Motor neuron (in vitro differentiated cells): ENCODE data around the gene ZMPSTE24. TPM values are rescaled to one million over a fixed set of nuclear protein-coding genes. Genes with fewer than 3 reads are reported as not detected.

Experiments used
- ATAC-seq, 8 experiments: fragments of 200-7000 bp; cut with Tn5 transposase; replicated peaks in 6 of 8; 2 replicates each; pipeline ENCODE4 v1.8.0; 2021; ENCODE audit warnings: mild to moderate bottlenecking in 8 of 8, moderate library complexity in 8 of 8
- H3K27ac ChIP-seq, 2 donors: fragments of 250-450 bp; sonication (Bioruptor Pico); 2 replicates each; pipeline ENCODE4 v1.9.0; 2021; ENCODE audit warnings: antibody characterized with exemption in 2 of 2, mild to moderate bottlenecking in 2 of 2, moderate library complexity in 1 of 2
- H3K4me1 ChIP-seq, 2 donors: fragments of 250-450 bp; sonication (Bioruptor Pico); replicated peaks in 1 of 2; 2 replicates each; pipeline ENCODE4 v1.6.1; 2021; ENCODE audit warnings: antibody characterized with exemption in 2 of 2, mild to moderate bottlenecking in 2 of 2, moderate library complexity in 1 of 2
- H3K4me3 ChIP-seq, 5 donors: fragments of 250-450 bp; sonication (Bioruptor Pico); 2 replicates each; pipeline ENCODE4 v1.9.0; 2021; ENCODE audit warnings: antibody characterized with exemption in 5 of 5, mild to moderate bottlenecking in 5 of 5, moderate library complexity in 4 of 5
- WGBS, 10 experiments: fragments of 450-650 bp; shearing (Covaris generic); methylation state at CpG; one replicate each; pipeline ENCODE4 v1.0.0; 2022; 5-methylcytosine and 5-hydroxymethylcytosine counted together
- in situ Hi-C, 9 experiments: fragments of 400-800 bp; cut with MboI; loops; one replicate each; pipeline ENCODE4 v1.15.0; 2021; ENCODE audit warnings: low sequenced_read_pairs in 9 of 9, low pct_unique_long_range_greater_than_20kb in 2 of 9; ENCODE audit not compliant: unreplicated experiment in 9 of 9
- total RNA-seq, 8 experiments: library from RNA; unstranded; fragments of 300-600 nt; gene quantifications; 2 replicates each; pipeline versions ENCODE4 v1.2.3 to v1.2.4, GENCODE V29; 2022

Gene ZMPSTE24
- total RNA-seq, 8 experiments from 2014 or later: 20.6 to 58.0 (median 40.7) TPM

DNA sequence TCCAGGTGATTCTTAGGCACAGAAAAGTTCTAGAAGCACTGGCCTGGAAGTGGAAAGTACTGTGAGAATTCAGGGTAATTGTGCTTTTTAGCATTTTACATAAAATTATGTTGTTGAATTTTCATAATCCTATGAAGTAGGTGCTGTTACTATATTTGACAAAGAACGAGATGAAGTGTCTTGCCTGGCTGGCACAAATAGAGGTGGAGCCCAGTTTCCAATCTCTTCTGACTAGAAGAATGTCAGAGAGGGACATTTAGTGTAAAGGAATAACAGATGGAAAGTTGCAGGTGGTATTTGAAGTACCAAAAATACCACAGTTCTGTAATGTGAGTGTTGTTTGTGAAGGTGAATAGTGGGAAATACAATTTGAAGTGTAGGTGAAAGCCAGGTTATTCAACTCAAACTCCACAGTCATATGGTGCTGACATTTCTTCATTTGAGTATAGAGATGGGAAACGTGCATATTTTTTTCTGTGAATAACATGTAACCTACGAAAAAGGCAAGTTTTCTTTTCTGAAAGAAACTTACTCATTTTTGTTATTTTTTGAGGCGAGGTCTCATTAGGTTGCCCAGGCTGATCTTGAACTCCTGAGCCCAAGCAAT lies 13.8 kb upstream of the ZMPSTE24 start:
- in situ Hi-C loops: no loop called here
- no peaks in the 10 kb centered on the region for H3K4me1 ChIP-seq
- no peak overlapping the region for H3K4me3 ChIP-seq
- ATAC-seq: no peak
- H3K27ac ChIP-seq: no peak overlapping the region
- 40 to 100% (median 70%) methylated on average over 1 to 4 of the region's 4 CpGs; no CpG with 5 or more reads in 3 of the 10 experiments for WGBS, 10 experiments

DNA sequence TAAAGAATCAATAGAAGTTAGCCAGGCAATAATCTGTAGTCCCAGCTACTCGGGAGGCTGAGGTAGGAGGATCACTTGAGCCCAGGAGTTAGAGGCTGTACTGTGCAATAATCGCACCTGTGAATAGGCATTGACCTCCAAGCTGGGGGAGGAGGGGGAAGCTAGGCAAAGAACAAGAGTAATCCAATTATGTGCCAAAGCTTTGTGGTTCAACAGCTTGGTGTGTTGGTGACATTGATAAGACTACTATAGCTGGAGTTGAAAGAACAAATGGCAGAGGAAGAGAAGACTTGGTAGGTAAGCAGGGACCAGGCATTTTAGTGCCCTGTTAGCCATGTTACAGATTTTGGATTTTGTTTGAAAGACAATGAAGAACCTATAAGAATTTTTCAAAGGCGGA lies 12.3 kb upstream of the ZMPSTE24 start:
- Histone ChIP-seq H3K27ac (no peak overlapping the region), H3K4me3 (no peak overlapping the region), H3K4me1 (no peaks in the 10 kb centered on the region)
- ATAC-seq: no peak
- 17 to 100% (median 81%) methylated on average over 1 to 3 of the region's 3 CpGs; no CpG with 5 or more reads in 1 of the 10 experiments for WGBS, 10 experiments
- in situ Hi-C loops: no loop called here

DNA sequence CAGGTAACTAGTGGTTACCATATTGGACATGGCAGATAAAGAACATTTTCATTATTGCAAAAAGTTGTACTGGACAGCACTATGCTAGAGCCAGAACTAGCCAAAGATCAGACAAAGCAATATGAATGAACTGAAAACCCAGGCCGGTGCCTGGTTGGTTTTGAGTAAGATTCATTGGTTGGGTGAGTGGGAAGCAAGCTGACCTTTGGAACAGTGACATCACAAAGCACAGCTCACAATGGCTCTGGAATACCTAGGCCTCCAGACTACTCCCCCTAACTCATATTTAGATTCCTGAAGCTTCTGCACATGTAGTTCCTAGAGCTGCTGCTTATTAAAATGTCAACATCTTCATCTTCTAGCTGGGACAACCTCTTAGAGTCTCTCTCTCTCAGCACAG lies 10.4 kb upstream of the ZMPSTE24 start, which contains the start of gene TMCO2:
TSS of gene TMCO2 (plus strand) at position 283 of the 400 bp plus-strand sequence. CDS start at position 340, 57 bp downstream.
- 67 to 100% (median 82%) methylated on average over 1 of the region's 1 CpG; no CpG with 5 or more reads in 4 of the 10 experiments for WGBS, 10 experiments
- in situ Hi-C loops: no loop called here
- no peak for ATAC-seq

DNA sequence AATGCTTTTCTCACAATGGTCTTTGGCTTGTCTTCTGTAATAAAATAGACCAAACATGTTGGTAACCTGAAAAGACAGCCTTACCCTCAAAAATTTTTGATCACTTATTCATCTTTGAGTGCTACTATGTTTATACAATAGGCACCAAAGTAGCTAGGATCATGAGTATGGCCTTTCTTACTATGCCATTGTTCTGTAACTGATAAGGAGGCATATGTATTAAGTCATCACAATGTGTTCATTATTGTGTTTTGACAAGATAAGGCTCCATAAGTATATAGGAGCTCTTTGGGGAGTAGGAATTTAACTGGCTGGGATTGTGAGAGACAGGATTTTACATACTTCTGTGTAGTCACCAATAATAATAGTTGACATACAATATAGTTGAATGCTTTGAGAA lies 9.6 kb upstream of the ZMPSTE24 start:
- no peak overlapping the region for H3K27ac ChIP-seq
- in situ Hi-C loops: no loop called here
- H3K4me3 ChIP-seq: no peak overlapping the region
- ATAC-seq: no peak
- H3K4me1 ChIP-seq: no peaks in the 10 kb centered on the region

More for the DNA sequence above, 10.4 kb upstream of the ZMPSTE24 start, which contains the start of gene TMCO2:
- no peak within 1 kb of the TSS for H3K4me3 ChIP-seq
- H3K4me1 ChIP-seq: no peaks in the 10 kb centered on the region
- no peak within 1 kb of the TSS for H3K27ac ChIP-seq

DNA sequence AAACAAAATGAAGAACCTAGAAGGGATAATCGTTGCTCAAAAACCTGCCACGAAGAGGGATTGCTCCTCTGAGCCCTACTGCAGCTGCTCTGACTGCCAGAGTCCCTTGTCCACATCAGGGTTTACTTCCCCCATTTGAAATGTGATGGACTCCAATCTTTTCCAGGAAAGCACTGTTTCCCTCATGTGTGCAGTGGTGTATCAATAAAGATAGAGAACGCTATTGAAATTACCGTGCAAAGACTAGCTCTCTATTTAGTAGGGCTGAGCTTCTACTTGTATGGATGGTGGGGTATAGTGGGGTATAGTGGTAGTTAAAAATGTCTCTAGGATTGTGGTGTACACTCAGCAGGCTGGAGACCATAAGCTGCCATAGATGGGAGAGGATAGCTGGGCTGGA lies 6.6 kb upstream of the ZMPSTE24 start:
- 67 to 100% (median 82%) methylated on average over 1 to 4 of the region's 4 CpGs; no CpG with 5 or more reads in 2 of the 10 experiments for WGBS, 10 experiments

DNA sequence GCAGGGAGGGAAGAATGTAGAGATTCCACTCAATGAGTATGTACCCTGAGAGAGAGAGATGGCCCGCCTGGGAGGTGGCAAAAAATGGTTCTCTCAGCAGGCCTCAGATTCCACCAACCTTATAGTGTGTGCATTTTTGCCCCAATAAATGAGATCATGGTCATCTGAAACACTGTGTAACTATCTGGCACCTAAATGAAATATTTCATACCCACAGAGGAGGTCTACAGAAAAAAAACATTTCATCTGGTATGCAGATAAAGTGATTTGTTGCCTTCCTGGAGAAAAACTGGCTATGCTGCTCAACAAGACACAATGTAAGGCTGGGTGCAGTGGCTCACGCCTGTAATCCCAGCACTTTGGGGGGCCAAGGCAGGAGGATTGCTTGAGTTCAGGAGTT lies 5.4 kb upstream of the ZMPSTE24 start:
- in situ Hi-C loops: no loop called here
- Histone ChIP-seq H3K27ac (no peak overlapping the region), H3K4me3 (no peak overlapping the region), H3K4me1 (peaks cover 5 to 7% of the 10 kb centered on the region in 2 donors)
- 60 to 100% (median 80%) methylated on average over 1 to 2 of the region's 2 CpGs; no CpG with 5 or more reads in 2 of the 10 experiments for WGBS, 10 experiments
- ATAC-seq: no peak

More for the DNA sequence above, 6.6 kb upstream of the ZMPSTE24 start:
- H3K4me3 ChIP-seq: no peak overlapping the region
- in situ Hi-C loops: no loop called here
- H3K4me1 ChIP-seq: peaks cover under 1 to 3% of the 10 kb centered on the region in 2 donors
- no peak overlapping the region for H3K27ac ChIP-seq
- no peak for ATAC-seq

DNA sequence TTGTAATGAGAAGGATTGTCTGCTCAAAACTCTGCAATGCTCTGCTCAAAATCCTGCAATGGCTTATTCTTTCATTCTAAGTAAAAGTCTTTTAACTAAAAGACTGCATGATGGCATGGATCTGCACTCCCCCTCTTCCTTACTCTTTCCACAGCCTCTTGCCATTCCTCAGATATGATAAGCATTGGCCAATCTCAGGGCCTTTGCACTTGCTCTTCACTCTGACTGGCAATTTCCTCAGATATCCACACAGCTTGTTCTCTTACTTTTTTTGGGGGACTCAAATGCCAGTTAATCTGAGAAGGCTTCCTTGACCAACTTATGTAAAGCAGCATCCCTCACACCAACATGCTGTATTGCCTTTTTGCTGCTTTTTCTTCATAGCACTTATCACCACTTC lies 2.8 kb upstream of the ZMPSTE24 start:
- ATAC-seq: no peak
- H3K4me1 ChIP-seq: peaks cover 12 to 13% of the 10 kb centered on the region in 2 donors
- no peak overlapping the region for H3K27ac ChIP-seq
- in situ Hi-C loops: no loop called here
- H3K4me3 ChIP-seq: no peak overlapping the region

DNA sequence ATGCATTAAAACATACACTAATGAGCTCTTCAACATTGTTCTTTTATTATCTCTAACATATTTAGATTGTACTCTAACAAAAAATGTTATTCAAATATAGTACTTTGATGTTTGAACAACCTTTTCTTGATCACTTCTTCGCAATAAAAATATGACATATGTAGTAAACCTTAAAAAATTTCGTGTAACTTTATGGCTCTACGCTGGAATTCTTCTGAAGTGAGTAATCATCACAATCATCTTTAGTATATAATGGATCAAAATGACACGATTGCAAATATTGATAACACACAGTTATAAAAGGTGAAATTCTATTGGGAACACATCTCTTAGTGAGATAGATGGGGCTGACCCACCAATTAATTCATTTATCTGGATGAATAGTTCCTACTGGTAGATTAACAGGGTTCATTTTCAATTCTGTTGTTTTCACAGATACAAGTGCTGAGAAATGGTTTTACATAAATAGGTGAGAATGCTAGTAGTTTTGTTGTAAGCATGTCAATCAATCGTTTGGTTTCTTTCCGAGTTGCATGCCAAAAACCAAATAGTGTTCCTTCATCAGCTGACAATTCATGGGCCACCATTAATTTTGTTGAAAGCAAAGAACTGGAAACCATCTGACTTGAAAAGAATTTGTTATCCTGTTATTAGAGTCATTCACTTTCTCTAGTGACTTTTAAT lies 1.5 kb upstream of the ZMPSTE24 start:
- Histone ChIP-seq H3K27ac (no peak overlapping the region), H3K4me3 (peak overlapping the region; percentile 78 to 94 (median 81)), H3K4me1 (peaks cover 12 to 13% of the 10 kb centered on the region in 2 donors)
- in situ Hi-C loops: no loop called here
- ATAC-seq: no peak
- 47 to 77% (median 69%) methylated on average over 4 to 6 of the region's 6 CpGs for WGBS, 10 experiments

DNA sequence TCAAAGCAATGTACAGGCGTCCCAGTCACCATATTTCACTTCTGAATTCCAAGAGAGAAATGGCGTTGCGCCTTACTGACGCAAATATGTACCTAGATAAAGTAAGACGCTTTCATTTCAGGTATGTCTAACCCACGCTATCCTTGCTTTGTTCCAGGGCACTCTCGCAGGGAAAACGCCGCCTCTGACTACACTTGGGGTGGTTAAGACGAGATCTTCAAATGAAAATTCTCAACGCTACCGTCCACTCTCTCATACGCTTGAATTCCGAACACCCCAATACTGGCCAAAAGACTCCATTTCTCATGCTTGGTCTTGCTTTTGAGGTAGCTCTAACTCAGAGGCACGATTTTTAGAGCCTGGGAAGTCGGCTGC lies 736 bp upstream of the ZMPSTE24 start:
- WGBS, 10 experiments: 0 to 3% (median 0%) methylated on average over 1 to 16 of the region's 16 CpGs
- H3K4me3 ChIP-seq: peak overlapping the region; percentile 78 to 94 (median 81)
- ATAC-seq: peak in 1 of 8 experiments; percentile 4
- peaks cover 12 to 13% of the 10 kb centered on the region in 2 donors for H3K4me1 ChIP-seq
- in situ Hi-C loops: no loop called here
- H3K27ac ChIP-seq: peak overlapping the region; percentile 90 to 97

DNA sequence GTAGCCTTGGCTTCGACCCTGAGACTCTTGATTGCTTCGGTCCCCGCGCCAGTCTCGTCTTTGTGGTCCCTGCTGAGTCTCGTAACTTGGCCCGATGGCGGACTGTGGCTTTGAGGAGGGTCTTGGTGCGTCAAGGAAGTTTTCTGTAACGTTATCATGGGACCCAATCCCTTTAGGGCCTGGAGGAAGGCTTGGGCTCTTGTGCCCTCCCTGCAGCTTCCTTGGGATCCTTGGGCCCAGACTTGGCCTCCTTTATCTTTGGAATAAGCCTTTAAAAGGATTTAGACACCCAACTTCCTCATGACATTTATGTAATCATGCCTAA lies 371 bp downstream of the ZMPSTE24 start:
- 0 to 2% (median 0%) methylated on average over 1 to 10 of the region's 10 CpGs; no CpG with 5 or more reads in 3 of the 10 experiments for WGBS, 10 experiments
- Histone ChIP-seq H3K27ac (peak overlapping the region; percentile 70 to 90), H3K4me1 (peaks cover 12 to 13% of the 10 kb centered on the region in 2 donors), H3K4me3 (peak overlapping the region; percentile 78 to 94 (median 81))
- peak in 2 of 8 experiments; percentile 1 to 4 for ATAC-seq
- in situ Hi-C loops: no loop called here

DNA sequence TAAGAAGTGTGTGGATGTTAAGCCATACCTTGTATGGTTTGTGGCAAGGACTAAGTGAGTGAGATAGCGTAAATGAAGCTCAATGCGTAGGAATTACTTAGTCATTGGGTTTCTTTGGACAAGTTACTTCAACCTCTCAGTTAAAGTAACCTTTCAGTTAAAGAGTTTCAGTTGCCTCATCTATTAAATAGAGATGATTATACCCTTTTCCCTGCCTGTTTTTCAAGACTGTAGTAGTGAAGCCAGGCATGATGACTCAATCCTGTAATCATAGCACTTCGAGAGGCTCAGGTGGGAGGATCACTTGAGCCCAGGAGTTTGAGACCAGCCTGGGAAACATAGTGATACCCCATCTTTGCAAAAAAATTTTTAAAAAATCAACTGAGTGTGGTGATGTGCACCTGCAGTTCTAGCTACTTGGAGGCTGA lies 6.3 kb downstream of the ZMPSTE24 start:
- in situ Hi-C loops: no loop called here
- peaks cover under 1% of the 10 kb centered on the region in 2 donors for H3K4me1 ChIP-seq
- 90 to 100% (median 100%) methylated on average over 1 to 3 of the region's 3 CpGs; no CpG with 5 or more reads in 1 of the 10 experiments for WGBS, 10 experiments
- H3K4me3 ChIP-seq: no peak overlapping the region
- no peak for ATAC-seq
- H3K27ac ChIP-seq: no peak overlapping the region

DNA sequence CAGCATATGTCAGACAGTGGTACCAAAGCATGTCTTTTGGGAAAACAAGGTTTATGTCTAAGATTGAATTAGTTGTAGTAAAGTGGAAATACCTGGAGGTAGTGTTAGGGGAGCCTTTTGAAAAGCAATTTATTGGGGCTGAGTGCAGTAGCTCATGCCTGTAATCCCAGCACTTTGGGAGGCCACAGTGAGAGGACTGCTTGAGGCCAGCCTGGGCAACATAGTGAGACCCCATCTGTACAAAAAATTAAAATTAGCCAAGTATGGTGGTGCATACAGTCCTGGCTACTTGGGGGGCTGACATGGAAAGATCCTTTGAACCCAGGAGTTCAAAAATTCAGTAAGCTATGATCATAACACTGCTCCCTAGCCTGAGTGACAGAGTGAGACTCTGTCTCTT lies 7.3 kb downstream of the ZMPSTE24 start:
- no peak overlapping the region for H3K27ac ChIP-seq
- no peak overlapping the region for H3K4me3 ChIP-seq
- no peaks in the 10 kb centered on the region for H3K4me1 ChIP-seq
- in situ Hi-C loops: no loop called here
- ATAC-seq: no peak

DNA sequence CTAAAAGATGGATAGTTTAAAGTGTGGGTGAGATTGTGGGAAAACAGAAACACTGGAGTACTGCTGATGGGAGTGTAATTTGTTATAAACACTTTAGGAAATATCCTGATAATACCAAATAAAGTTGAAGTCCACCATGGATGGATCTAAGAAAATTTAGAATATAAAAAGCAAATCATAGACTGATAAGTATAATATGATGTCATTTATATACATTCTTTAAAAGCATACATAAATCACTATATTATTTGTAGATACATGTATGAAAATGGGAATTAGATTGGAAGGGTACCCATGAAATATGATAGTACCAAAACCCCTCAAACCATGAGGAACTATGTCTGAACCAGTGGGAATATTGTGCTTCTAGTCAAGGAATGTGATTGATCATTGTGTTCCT lies 7.9 kb downstream of the ZMPSTE24 start:
- no peak for ATAC-seq
- in situ Hi-C loops: no loop called here

More for the DNA sequence above, 7.9 kb downstream of the ZMPSTE24 start:
- H3K4me3 ChIP-seq: no peak overlapping the region
- H3K27ac ChIP-seq: no peak overlapping the region
- H3K4me1 ChIP-seq: no peaks in the 10 kb centered on the region
